ENCODE data around the gene GPR107.

DNA sequence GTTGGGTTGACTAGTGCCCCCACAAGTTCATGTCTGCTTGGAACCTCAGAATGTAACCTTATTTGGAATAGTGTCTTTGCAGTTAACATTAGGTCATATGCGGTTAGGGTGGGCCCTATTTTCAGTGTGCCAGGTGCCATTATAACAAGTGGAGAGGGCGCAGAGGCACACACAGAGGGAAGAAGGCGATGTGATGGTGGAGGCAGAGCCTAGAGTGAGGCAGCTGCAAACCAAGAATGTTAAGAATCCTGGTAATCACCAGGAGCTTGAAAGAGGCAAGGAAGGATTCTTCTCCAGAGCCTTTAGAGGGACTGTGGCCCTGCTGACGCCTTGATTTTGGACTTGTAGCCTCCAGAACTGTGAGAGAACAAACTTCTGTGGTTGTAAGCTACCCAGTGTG, 10.9 kb downstream of the GPR107 start:
- TF ChIP-seq EZH2 (IDR thresholded peaks at IDR 0.05; ENCODE audit: low read depth, low read length, severe bottlenecking) (no peak), RFX5 (IDR thresholded peaks at IDR 0.05; ENCODE audit: borderline replicate concordance, low read depth, low read length) (no peak), SRF (IDR thresholded peaks at IDR 0.05; ENCODE audit: low read depth, low read length) (no peak), GABPA (IDR thresholded peaks at IDR 0.05; ENCODE audit: borderline replicate concordance, insufficient read depth, low read length) (no peak), TAF1 (IDR thresholded peaks at IDR 0.05; ENCODE audit: low read depth, low read length) (no peak)
- TF ChIP-seq, protein P1, sequence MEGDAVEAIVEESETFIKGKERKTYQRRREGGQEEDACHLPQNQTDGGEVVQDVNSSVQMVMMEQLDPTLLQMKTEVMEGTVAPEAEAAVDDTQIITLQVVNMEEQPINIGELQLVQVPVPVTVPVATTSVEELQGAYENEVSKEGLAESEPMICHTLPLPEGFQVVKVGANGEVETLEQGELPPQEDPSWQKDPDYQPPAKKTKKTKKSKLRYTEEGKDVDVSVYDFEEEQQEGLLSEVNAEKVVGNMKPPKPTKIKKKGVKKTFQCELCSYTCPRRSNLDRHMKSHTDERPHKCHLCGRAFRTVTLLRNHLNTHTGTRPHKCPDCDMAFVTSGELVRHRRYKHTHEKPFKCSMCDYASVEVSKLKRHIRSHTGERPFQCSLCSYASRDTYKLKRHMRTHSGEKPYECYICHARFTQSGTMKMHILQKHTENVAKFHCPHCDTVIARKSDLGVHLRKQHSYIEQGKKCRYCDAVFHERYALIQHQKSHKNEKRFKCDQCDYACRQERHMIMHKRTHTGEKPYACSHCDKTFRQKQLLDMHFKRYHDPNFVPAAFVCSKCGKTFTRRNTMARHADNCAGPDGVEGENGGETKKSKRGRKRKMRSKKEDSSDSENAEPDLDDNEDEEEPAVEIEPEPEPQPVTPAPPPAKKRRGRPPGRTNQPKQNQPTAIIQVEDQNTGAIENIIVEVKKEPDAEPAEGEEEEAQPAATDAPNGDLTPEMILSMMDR (IDR thresholded peaks at IDR 0.05; ENCODE audit: control extremely low read depth in 1 of 3, insufficient read depth in 1 of 3, low read depth in 1 of 3, low read length in 3 of 3) = no peak
